H1 (cell line): Measurements from ENCODE around the gene FOXL1. TPM values are rescaled to one million over a fixed set of nuclear protein-coding genes. Genes with fewer than 3 reads are reported as not detected.

ENCODE experiments used
- CTCF ChIA-PET: fragments of 300-600 bp; sonication (Branson Sonifier 250); formaldehyde crosslinking; loops from one replicate; lab custom pipeline; 2021; ENCODE audit not compliant: partially characterized antibody; lab: Charles Lee
- POLR2A ChIA-PET: fragments of 300-600 bp; sonication (Branson Sonifier 250); formaldehyde crosslinking; loops from one replicate; lab custom pipeline; 2021; ENCODE audit warnings: inconsistent platforms; ENCODE audit not compliant: partially characterized antibody; lab: Charles Lee
- DNase-seq, 2 experiments: peaks; one replicate each; pipeline versions ENCODE4 v3.0.0 to v3.0.0-alpha.2; 2010 to 2022; ENCODE audit warnings: low spot score in 2 of 2, low read depth in 1 of 2, mixed read lengths in 1 of 2
- FAIRE-seq: peaks from 2 replicates; lab custom pipeline; 2011; peaks lifted over from hg19 to GRCh38; lab: Jason Lieb, UNC
- H2AFZ ChIP-seq: 2 replicates; pipeline ENCODE4 v1.8.1; 2012; ENCODE audit warnings: low read length, inconsistent platforms
- H2AK5ac ChIP-seq: 2 replicates; pipeline ENCODE4 v1.6.1; 2013; ENCODE audit warnings: low read depth, low read length
- H2BK120ac ChIP-seq: replicated peaks from 2 replicates; pipeline ENCODE3; 2013; ENCODE audit warnings: low read depth, low read length, inconsistent platforms
- H2BK12ac ChIP-seq: 2 replicates; pipeline ENCODE4 v1.6.1; 2013; ENCODE audit warnings: low read depth, low read length
- H2BK15ac ChIP-seq: 2 replicates; pipeline ENCODE4 v1.6.1; 2013; ENCODE audit warnings: low read length
- H2BK20ac ChIP-seq: 2 replicates; pipeline ENCODE4 v1.6.1; 2013; ENCODE audit warnings: low read length
- H2BK5ac ChIP-seq: 2 replicates; pipeline ENCODE4 v1.6.1; 2013; ENCODE audit warnings: low read depth, low read length
- H3K14ac ChIP-seq: 2 replicates; pipeline ENCODE4 v1.6.1; 2013; ENCODE audit warnings: inconsistent platforms; ENCODE audit not compliant: insufficient read length
- H3K18ac ChIP-seq: 2 replicates; pipeline ENCODE4 v1.6.1; 2013; ENCODE audit warnings: low read length; ENCODE audit errors: extremely low read depth
- H3K23ac ChIP-seq: 2 replicates; pipeline ENCODE4 v1.6.1; 2013; ENCODE audit warnings: inconsistent platforms; ENCODE audit not compliant: insufficient read length
- H3K23me2 ChIP-seq: 2 replicates; pipeline ENCODE4 v1.6.1; 2013; ENCODE audit warnings: low read depth, low read length
- H3K27ac ChIP-seq: 2 replicates; pipeline ENCODE4 v1.6.1; 2011; ENCODE audit warnings: low read depth, low read length, inconsistent platforms
- H3K27me3 ChIP-seq, 4 experiments: replicated peaks in 1 of 4; 1 replicate in 1 of 4; 2 replicates in 3 of 4; pipeline versions ENCODE4 v1.6.1 to v1.8.1; 2011 to 2013; ENCODE audit warnings: low read length in 3 of 4, mild to moderate bottlenecking in 3 of 4, inconsistent platforms in 2 of 4, mixed read lengths in 2 of 4, moderate library complexity in 1 of 4; ENCODE audit not compliant: control insufficient read depth in 3 of 4, insufficient read depth in 3 of 4; ENCODE audit errors: extremely low read depth in 1 of 4
- H3K36me3 ChIP-seq, 4 experiments: 2 replicates each; pipeline versions ENCODE4 v1.6.1 to v1.8.1; 2011 to 2013; ENCODE audit warnings: mild to moderate bottlenecking in 4 of 4, low read length in 3 of 4, moderate library complexity in 2 of 4, control low read depth in 1 of 4, inconsistent platforms in 1 of 4; ENCODE audit not compliant: insufficient read depth in 4 of 4, control insufficient read depth in 2 of 4
- H3K4ac ChIP-seq: replicated peaks from 2 replicates; pipeline ENCODE3; 2013; ENCODE audit warnings: low read length, low read depth, mixed read lengths, inconsistent platforms; ENCODE audit not compliant: insufficient read length
- H3K4me1 ChIP-seq, 4 experiments: replicated peaks in 1 of 4; 1 replicate in 1 of 4; 2 replicates in 3 of 4; pipeline versions ENCODE4 v1.6.1 to v1.8.1; 2011 to 2013; ENCODE audit warnings: low read length in 3 of 4, inconsistent platforms in 2 of 4, mixed read lengths in 1 of 4; ENCODE audit not compliant: insufficient read depth in 4 of 4, control insufficient read depth in 3 of 4
- H3K4me2 ChIP-seq, 2 experiments: 2 replicates each; pipeline versions ENCODE4 v1.6.1 to v1.8.1; 2011 to 2013; ENCODE audit warnings: low read depth in 2 of 2, low read length in 2 of 2, control low read depth in 1 of 2, inconsistent platforms in 1 of 2, mild to moderate bottlenecking in 1 of 2; ENCODE audit not compliant: insufficient read depth in 1 of 2
- H3K4me3 ChIP-seq, 4 experiments: fragments of 200-600, 300-600 bp in 1 of 4; sonication (generic), shearing (Covaris generic), sonication (Bioruptor Twin) in 1 of 4; 2 replicates each; pipeline versions ENCODE4 v1.5.1 to v1.8.1; 2011 to 2016; ENCODE audit warnings: low read length in 4 of 4, low read depth in 3 of 4, control low read depth in 2 of 4, inconsistent platforms in 2 of 4, mild to moderate bottlenecking in 2 of 4, mixed read lengths in 1 of 4, moderate library complexity in 1 of 4; ENCODE audit not compliant: insufficient read depth in 2 of 4; ENCODE audit errors: extremely low read depth in 1 of 4
- H3K56ac ChIP-seq: replicated peaks from 2 replicates; pipeline ENCODE3; 2013; ENCODE audit warnings: low read depth, mild to moderate bottlenecking, mixed read lengths, low read length, inconsistent platforms; ENCODE audit not compliant: insufficient read length
- H3K79me1 ChIP-seq: 2 replicates; pipeline ENCODE4 v1.6.1; 2013; ENCODE audit warnings: low read depth, low read length, control low read depth
- H3K79me2 ChIP-seq, 2 experiments: 2 replicates each; pipeline versions ENCODE4 v1.6.1 to v1.8.1; 2012 to 2013; ENCODE audit warnings: low read length in 2 of 2, mild to moderate bottlenecking in 2 of 2, inconsistent platforms in 1 of 2; ENCODE audit not compliant: insufficient read depth in 2 of 2, control insufficient read depth in 1 of 2
- H3K9ac ChIP-seq, 4 experiments: replicated peaks in 1 of 4; 1 replicate in 1 of 4; 2 replicates in 3 of 4; pipeline versions ENCODE4 v1.6.1 to v1.8.1; 2011 to 2013; ENCODE audit warnings: low read depth in 3 of 4, low read length in 3 of 4, control low read depth in 2 of 4, mild to moderate bottlenecking in 2 of 4, moderate library complexity in 2 of 4, inconsistent platforms in 1 of 4; ENCODE audit errors: extremely low read depth in 1 of 4
- H3K9me3 ChIP-seq, 2 experiments: 2 replicates each; pipeline versions ENCODE4 v1.6.1 to v1.8.1; 2012 to 2013; ENCODE audit warnings: mild to moderate bottlenecking in 2 of 2, moderate library complexity in 2 of 2, control low read depth in 1 of 2, inconsistent platforms in 1 of 2, low read depth in 1 of 2, low read length in 1 of 2, mixed read lengths in 1 of 2; ENCODE audit not compliant: insufficient read depth in 2 of 2
- H4K20me1 ChIP-seq, 2 experiments: replicated peaks in 1 of 2; 2 replicates each; pipeline versions ENCODE3 to v1.8.1; 2011 to 2013; ENCODE audit warnings: inconsistent platforms in 2 of 2, low read length in 2 of 2, mild to moderate bottlenecking in 1 of 2; ENCODE audit not compliant: insufficient read depth in 2 of 2, control insufficient read depth in 1 of 2
- H4K5ac ChIP-seq: 2 replicates; pipeline ENCODE4 v1.6.1; 2013; ENCODE audit warnings: low read length, low read depth, mixed read lengths, inconsistent platforms; ENCODE audit not compliant: insufficient read length
- H4K8ac ChIP-seq: 2 replicates; pipeline ENCODE4 v1.8.0; 2013; ENCODE audit warnings: mild to moderate bottlenecking, moderate library complexity, low read length, inconsistent platforms; ENCODE audit not compliant: insufficient read depth; ENCODE audit errors: extremely low read depth
- H4K91ac ChIP-seq: replicated peaks from 2 replicates; pipeline ENCODE3; 2013; ENCODE audit warnings: low read length, mixed read lengths, inconsistent platforms; ENCODE audit not compliant: insufficient read length
- ATF3 ChIP-seq: IDR thresholded peaks from 2 replicates; pipeline ENCODE4 v1.6.1; 2011; ENCODE audit warnings: low read depth, mild to moderate bottlenecking, low read length; ENCODE audit not compliant: insufficient read depth
- BACH1 ChIP-seq: IDR thresholded peaks from 2 replicates; pipeline ENCODE4 v1.6.1; 2012; ENCODE audit warnings: low read length, improper control_type of control experiment
- EP300 ChIP-seq, 2 experiments: IDR thresholded peaks; 1 replicate in 1 of 2; 2 replicates in 1 of 2; pipeline ENCODE4 v1.6.1; 2011 to 2012; ENCODE audit warnings: low read depth in 2 of 2, low read length in 2 of 2, mild to moderate bottlenecking in 2 of 2, borderline replicate concordance in 1 of 2, inconsistent platforms in 1 of 2, moderate library complexity in 1 of 2
- JUN ChIP-seq: IDR thresholded peaks from 2 replicates; pipeline ENCODE4 v1.6.1; 2011; ENCODE audit warnings: low read depth, mild to moderate bottlenecking, improper control_type of control experiment, low read length
- KDM1A ChIP-seq: fragments of 200-600, 300-600 bp; sonication (generic); IDR thresholded peaks from 2 replicates; pipeline ENCODE4 v1.7.1; 2016; ENCODE audit warnings: mild to moderate bottlenecking, low read length, borderline replicate concordance
- NANOG ChIP-seq: IDR thresholded peaks from 2 replicates; pipeline ENCODE4 v1.6.1; 2011; ENCODE audit warnings: low read length, low read depth, mild to moderate bottlenecking, inconsistent platforms; ENCODE audit not compliant: insufficient read depth, poor library complexity, severe bottlenecking
- RNF2 ChIP-seq: fragments of 200-900, 300-1000 bp; sonication (generic); IDR thresholded peaks from 2 replicates; pipeline ENCODE4 v1.7.1; 2016; ENCODE audit warnings: borderline replicate concordance, low read depth, mild to moderate bottlenecking, antibody characterized with exemption, low read length; ENCODE audit not compliant: poor library complexity, severe bottlenecking; ENCODE audit errors: missing control alignments
- SAP30 ChIP-seq: fragments of 300-600 bp; sonication (generic); IDR thresholded peaks from 2 replicates; pipeline ENCODE4 v1.7.1; 2012; ENCODE audit warnings: low read length, moderate library complexity, mild to moderate bottlenecking, inconsistent platforms; ENCODE audit not compliant: insufficient read depth, insufficient replicate concordance
- SRF ChIP-seq: IDR thresholded peaks from 2 replicates; pipeline ENCODE4 v1.6.1; 2011; ENCODE audit warnings: mild to moderate bottlenecking, low read depth, low read length, moderate library complexity
- TBP ChIP-seq: IDR thresholded peaks from 2 replicates; pipeline ENCODE4 v1.6.1; 2011; ENCODE audit warnings: low read depth, low read length, improper control_type of control experiment
- WGBS, 2 experiments: shearing (Covaris generic) in 1 of 2; methylation state at CpG; one replicate each; pipeline versions ENCODE4 v1.1.6 to v1.1.7; 2013 to 2015; ENCODE audit warnings: low lambda C conversion rate in 2 of 2, mixed read lengths in 2 of 2, inconsistent platforms in 1 of 2, low coverage in 1 of 2, missing lambda C conversion rate in 1 of 2; ENCODE audit not compliant: insufficient replicate concordance in 2 of 2, insufficient coverage in 1 of 2, insufficient read length in 1 of 2; ENCODE audit errors: extremely low coverage in 1 of 2, missing lambda C conversion rate in 1 of 2; 5-methylcytosine and 5-hydroxymethylcytosine counted together
- polyA plus RNA-seq, 7 experiments: library from polyadenylated mRNA; depleted of rRNA in 3 of 7; stranded (reverse) in 5 of 7; unstranded in 2 of 7; fragments of >200 nt in 5 of 7; fragments of 200-250 nt in 2 of 7; gene quantifications; 1 replicate in 5 of 7; 2 replicates in 1 of 7; 4 replicates in 1 of 7; pipeline versions ENCODE4 v1.2.1 to v1.2.3, GENCODE V29; 2011 to 2013; ENCODE audit warnings: missing spikeins in 2 of 7, mixed read lengths in 2 of 7
- total RNA-seq: library from RNA; stranded (reverse); fragmentation: NEBNext Ultra II Directional; extraction: Animal tissue kit (Norgen Biotek cat#: 25700); gene quantifications from 2 replicates; pipeline ENCODE4 v1.2.1, GENCODE V29; 2021
- TF ChIP-seq, protein P1 (sequence below): IDR thresholded peaks from 2 replicates; pipeline ENCODE4 v1.6.1; 2012; ENCODE audit warnings: inconsistent platforms

FOXL1 gene
- total and polyA plus RNA-seq, 2 of the 8 experiments (the other 6 are each of a cell fraction or from before 2014, with no cell fraction given) = 0.03 TPM; not detected in 1

GRCh38 chr16:86614699-86615098 lies 36.4 kb downstream of the FOXL1 start:
- H3K36me3 ChIP-seq = no peaks in the 10 kb centered on the region
- H4K5ac ChIP-seq = no peak overlapping the region
- no peak overlapping the region for H2BK20ac ChIP-seq
- no peak overlapping the region for H3K56ac ChIP-seq
- FAIRE-seq = no peak
- H2BK15ac ChIP-seq = no peak overlapping the region
- no peak overlapping the region for H3K18ac ChIP-seq
- no peaks in the 10 kb centered on the region for H3K27me3 ChIP-seq
- DNase-seq = no peak
- no peak overlapping the region for H3K14ac ChIP-seq
- CTCF ChIA-PET = interaction anchor here (0.6 to 1.1 kb wide), 6 partner anchors 7 to 686 kb away, joined by 3 to 5 read pairs (median 3); no protein-coding TSS in a partner anchor
- no peaks in the 10 kb centered on the region for H3K79me2 ChIP-seq
- no peaks in the 10 kb centered on the region for H3K23me2 ChIP-seq
- no peaks in the 10 kb centered on the region for H3K9me3 ChIP-seq
- H2AFZ ChIP-seq = peak overlapping the region; percentile 27
- no peak overlapping the region for H4K8ac ChIP-seq
- peaks cover 0 to 5% (median 0%) of the 10 kb centered on the region in 4 experiments; a peak in 2 of 7 replicates for H3K4me1 ChIP-seq
- H3K4me2 ChIP-seq = no peak overlapping the region
- no peak overlapping the region for H2BK120ac ChIP-seq
- H3K4me3 ChIP-seq = no peak overlapping the region
- H3K23ac ChIP-seq = no peak overlapping the region
- no peaks in the 10 kb centered on the region for H3K79me1 ChIP-seq
- H2AK5ac ChIP-seq = no peak overlapping the region
- no peak overlapping the region for H3K27ac ChIP-seq
- no peak overlapping the region for H2BK5ac ChIP-seq
- no peak overlapping the region for H4K91ac ChIP-seq
- 66% methylated on average over 5 of the region's 5 CpGs; no CpG with 5 or more reads in 1 of the 2 experiments for WGBS, 2 experiments
- POLR2A ChIA-PET = interaction anchor here (1.1 kb wide), 1 partner anchor 13 kb away, joined by 3 read pairs; no protein-coding TSS in a partner anchor
- H3K4ac ChIP-seq = no peak overlapping the region
- H3K9ac ChIP-seq = no peak overlapping the region
- H2BK12ac ChIP-seq = no peak overlapping the region
- H4K20me1 ChIP-seq = no peaks in the 10 kb centered on the region
- TF ChIP-seq TBP (no peak), NANOG (no peak), SAP30 (no peak), EP300 (IDR thresholded peaks at IDR 0.05; ENCODE audit: borderline replicate concordance in 1 of 2, low read depth in 2 of 2, low read length in 2 of 2) (no peak), SRF (no peak), RNF2 (no peak), ATF3 (no peak), JUN (no peak), BACH1 (no peak), KDM1A (no peak)
- TF ChIP-seq, protein P1, sequence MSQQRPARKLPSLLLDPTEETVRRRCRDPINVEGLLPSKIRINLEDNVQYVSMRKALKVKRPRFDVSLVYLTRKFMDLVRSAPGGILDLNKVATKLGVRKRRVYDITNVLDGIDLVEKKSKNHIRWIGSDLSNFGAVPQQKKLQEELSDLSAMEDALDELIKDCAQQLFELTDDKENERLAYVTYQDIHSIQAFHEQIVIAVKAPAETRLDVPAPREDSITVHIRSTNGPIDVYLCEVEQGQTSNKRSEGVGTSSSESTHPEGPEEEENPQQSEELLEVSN = no peak
